Psoas muscle (tissue), 8 donors: ENCODE data around the gene ZNF280D. TPM values are rescaled to one million over a fixed set of nuclear protein-coding genes. Genes with fewer than 3 reads are reported as not detected.

Experiments
- ATAC-seq, 4 donors: fragments of 200-7000 bp; cut with Tn5 transposase; one replicate each; pipeline ENCODE4 v1.9.1; 2020; ENCODE audit warnings: moderate library complexity in 3 of 4, mild to moderate bottlenecking in 2 of 4
- DNase-seq, 2 donors: peaks; one replicate each; pipeline ENCODE4 v3.0.0-alpha.2; 2020
- H3K27ac ChIP-seq: fragments of 200-600 bp; one replicate; pipeline ENCODE4 v1.8.0; 2022
- H3K27me3 ChIP-seq, 3 donors: fragments of 200-600 bp in 1 of 3; one replicate each; pipeline versions ENCODE4 v1.6.1 to v1.8.0; 2013 to 2022; ENCODE audit warnings: low read length in 2 of 3, mild to moderate bottlenecking in 2 of 3, moderate library complexity in 1 of 3; ENCODE audit not compliant: insufficient read depth in 3 of 3
- H3K36me3 ChIP-seq, 2 donors: fragments of 200-600 bp in 1 of 2; one replicate each; pipeline versions ENCODE4 v1.6.1 to v1.8.0; 2013 to 2022; ENCODE audit warnings: low read depth in 1 of 2, mild to moderate bottlenecking in 1 of 2, moderate library complexity in 1 of 2; ENCODE audit not compliant: insufficient read depth in 1 of 2
- H3K4me1 ChIP-seq: fragments of 200-600 bp; one replicate; pipeline ENCODE4 v1.8.0; 2022
- H3K4me3 ChIP-seq: fragments of 200-600 bp; one replicate; pipeline ENCODE4 v1.8.0; 2022; ENCODE audit warnings: mild to moderate bottlenecking
- H3K9me3 ChIP-seq: fragments of 200-600 bp; one replicate; pipeline ENCODE4 v1.8.0; 2022
- CTCF ChIP-seq: fragments of 200-600 bp; IDR thresholded peaks from one replicate; pipeline ENCODE4 v1.8.0; 2022; ENCODE audit warnings: antibody characterized with exemption
- WGBS, 3 donors: extraction: QIAGEN DNeasy Blood & Tissue Kit; methylation state at CpG; one replicate each; pipeline versions ENCODE4 v1.1.6 to v1.1.7; 2013; 5-methylcytosine and 5-hydroxymethylcytosine counted together
- intact Hi-C, 2 donors: fragments of 100-400 bp; cut with DNase I; formaldehyde crosslinking; loops; one replicate each; pipeline versions ENCODE4 v1.11.0 to v1.14.2; 2022
- polyA plus RNA-seq, 3 donors: library from polyadenylated mRNA; stranded (reverse); fragments of 200-250 nt; gene quantifications; one replicate each; pipeline ENCODE4 v1.2.3, GENCODE V29; 2013
- total RNA-seq, 4 donors: library from RNA; stranded (reverse); fragmentation: NEBNext Ultra II Directional in 2 of 4; extraction: Animal tissue kit (Norgen Biotek cat#: 25700) in 2 of 4; gene quantifications; one replicate each; pipeline versions ENCODE4 v1.2.1 to v1.2.4, GENCODE V29; 2021 to 2023
- donor health status: healthy with polysubstance abuse.
- donor health status: DM: no; HTN: no; CAD: no; lungs with moderate emphysema.
- donor health status: Bipolar disorder and iron deficiency.
- donor health status: healthy.
- donor health status: DM: yes; HTN: yes; CAD: no.
- donor health status: DM: no; HTN: no; CAD: no.
- donor health status: DM: no; HTN: no; CAD: no.
- donor health status: DM: yes; HTN: yes; CAD: no.

Gene ZNF280D
- total and polyA plus RNA-seq, 7 donors = 5.3 to 25.3 (median 20.8) TPM

- Histone ChIP-seq H3K9me3 (no peaks in the 10 kb centered on the region), H3K27ac (no peak overlapping the region), H3K27me3 (no peaks in the 10 kb centered on the region), H3K4me1 (peaks cover 33% of the 10 kb centered on the region), H3K36me3 (no peaks in the 10 kb centered on the region), H3K4me3 (no peak overlapping the region)
- TF ChIP-seq CTCF = no peak
- 92 to 95% (median 94%) methylated on average over 4 of the region's 4 CpGs for WGBS, 3 donors
- ATAC-seq (no peak), DNase-seq (no peak)
- intact Hi-C loops = no loop called here
Observed at GRCh38 chr15:56723787-56724186, 9.5 kb downstream of the ZNF280D start.

- DNase-seq = no peak
- Histone ChIP-seq H3K9me3 (no peaks in the 10 kb centered on the region), H3K27me3 (no peaks in the 10 kb centered on the region), H3K4me1 (peaks cover 52% of the 10 kb centered on the region), H3K27ac (no peak overlapping the region), H3K36me3 (no peaks in the 10 kb centered on the region), H3K4me3 (no peak overlapping the region)
- WGBS, 3 donors = 63 to 82% (median 66%) methylated on average over 3 of the region's 3 CpGs
- intact Hi-C loops = no loop called here
- ATAC-seq = peak in 1 of 4 donors; percentile 58
- TF ChIP-seq CTCF = no peak
Observed at GRCh38 chr15:56719774-56720555, 13.3 kb downstream of the ZNF280D start.

- TF ChIP-seq CTCF = no peak
- Histone ChIP-seq H3K4me1 (peaks cover 53% of the 10 kb centered on the region), H3K36me3 (no peaks in the 10 kb centered on the region), H3K27me3 (no peaks in the 10 kb centered on the region), H3K27ac (no peak overlapping the region), H3K9me3 (no peaks in the 10 kb centered on the region), H3K4me3 (no peak overlapping the region)
- DNase-seq (no peak), ATAC-seq (peak in 1 of 4 donors; percentile 12)
- intact Hi-C loops = no loop called here
- WGBS, 3 donors = 84 to 91% (median 88%) methylated on average over 4 of the region's 4 CpGs
Observed at GRCh38 chr15:56719021-56719612, 14.2 kb downstream of the ZNF280D start.

- ATAC-seq (peak in 1 of 4 donors; percentile 42), DNase-seq (no peak)
- Histone ChIP-seq H3K4me1 (peaks cover 53% of the 10 kb centered on the region), H3K27me3 (no peaks in the 10 kb centered on the region), H3K9me3 (no peaks in the 10 kb centered on the region), H3K36me3 (no peaks in the 10 kb centered on the region), H3K4me3 (no peak overlapping the region), H3K27ac (no peak overlapping the region)
- intact Hi-C loops = no loop called here
- WGBS, 3 donors = 64 to 85% (median 79%) methylated on average over 1 of the region's 1 CpG
- TF ChIP-seq CTCF = no peak
Observed at GRCh38 chr15:56718560-56718959, 14.7 kb downstream of the ZNF280D start.
